ENCODE results near the gene DTD2.
"Not testable (repeated sequence)": the region's sequence is repeated elsewhere in the genome, so short reads cannot be mapped to it uniquely, and the experiment has no call there.

DTD2 gene

DNA sequence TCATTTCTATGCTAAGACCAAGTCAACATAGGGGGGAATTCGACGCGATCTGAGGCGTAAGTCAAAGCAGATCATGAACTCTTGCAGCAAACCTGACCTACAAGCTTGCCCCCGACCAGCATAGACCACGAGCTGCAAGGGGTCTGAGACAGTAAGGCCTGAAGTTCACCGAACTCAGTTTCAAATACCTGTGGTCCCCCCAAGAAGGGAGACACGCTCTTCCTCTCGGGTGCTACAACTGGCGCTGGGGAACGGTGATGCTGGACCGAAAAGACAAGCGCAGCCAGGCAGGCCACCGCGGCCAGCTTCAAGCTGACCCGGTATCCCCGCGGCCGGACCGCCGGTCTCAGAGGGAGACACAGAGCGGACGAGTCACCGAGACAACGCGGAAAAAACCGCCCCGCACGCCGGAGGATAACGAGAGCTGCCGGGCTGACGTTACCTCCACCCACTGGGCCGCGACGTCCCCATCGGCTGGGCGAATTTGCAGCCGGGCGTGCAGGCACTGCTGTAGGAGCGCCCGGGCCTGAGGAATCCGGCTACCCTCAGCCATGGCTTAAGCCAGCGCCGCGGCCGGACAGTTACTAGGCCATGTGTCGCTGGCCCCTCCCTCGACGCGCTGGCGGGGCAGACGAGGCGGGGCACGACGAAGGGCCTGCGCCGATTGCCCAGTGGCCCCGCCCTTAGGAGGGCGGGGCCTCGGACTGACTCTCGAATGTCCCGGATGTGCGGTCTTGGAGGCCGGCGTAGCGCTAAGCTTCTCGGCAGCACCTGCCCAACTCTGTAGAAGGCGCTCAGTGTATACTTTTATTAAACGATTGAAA, at the start of gene DTD2:
Gene DTD2 (minus strand): TSS at position 666 of the 824 bp plus-strand sequence. CDS start 113 bp downstream, at position 553.
- DNase-seq, result peak; percentile 95

DNA sequence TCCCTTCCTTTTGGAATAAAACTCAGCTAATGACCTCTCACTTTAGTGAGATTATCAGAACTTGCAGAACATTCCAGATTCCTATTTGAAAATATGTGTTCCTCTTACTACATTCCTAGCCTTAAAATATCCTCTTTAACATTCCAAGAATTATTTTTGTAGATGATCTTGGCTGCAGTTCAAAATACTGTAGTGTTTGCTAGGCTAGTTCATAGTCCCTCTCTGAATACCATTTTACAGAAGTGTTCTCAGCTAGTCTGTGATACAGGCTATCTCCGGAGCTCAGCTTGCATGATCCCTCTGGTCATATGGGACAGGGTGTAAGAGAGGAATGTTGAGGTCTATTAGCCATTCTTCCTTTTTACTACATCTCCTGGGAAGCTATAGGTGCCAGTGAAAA, 48.1 kb upstream of the DTD2 start:
- DNase-seq, result peak; percentile 72

DNA sequence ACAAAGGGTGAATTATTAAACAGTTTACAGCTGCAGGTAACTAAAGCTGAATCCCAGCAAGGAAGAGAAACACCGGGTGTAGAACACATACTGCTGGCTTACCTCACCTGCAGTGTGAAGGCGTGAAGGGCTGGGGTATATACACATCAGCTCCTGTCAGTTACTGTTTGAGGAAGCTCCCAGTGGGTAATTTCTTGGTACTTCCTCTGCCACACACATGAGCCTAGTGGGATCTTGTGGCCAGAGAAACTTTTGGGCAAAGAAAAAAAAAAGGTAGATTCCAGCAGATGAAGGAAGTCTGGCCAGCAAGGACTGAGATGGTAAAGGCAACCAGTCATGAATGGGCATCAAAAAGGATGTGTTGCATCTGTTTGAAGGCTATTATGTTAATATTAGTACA, 44.6 kb upstream of the DTD2 start:
- no peak for DNase-seq

DNA sequence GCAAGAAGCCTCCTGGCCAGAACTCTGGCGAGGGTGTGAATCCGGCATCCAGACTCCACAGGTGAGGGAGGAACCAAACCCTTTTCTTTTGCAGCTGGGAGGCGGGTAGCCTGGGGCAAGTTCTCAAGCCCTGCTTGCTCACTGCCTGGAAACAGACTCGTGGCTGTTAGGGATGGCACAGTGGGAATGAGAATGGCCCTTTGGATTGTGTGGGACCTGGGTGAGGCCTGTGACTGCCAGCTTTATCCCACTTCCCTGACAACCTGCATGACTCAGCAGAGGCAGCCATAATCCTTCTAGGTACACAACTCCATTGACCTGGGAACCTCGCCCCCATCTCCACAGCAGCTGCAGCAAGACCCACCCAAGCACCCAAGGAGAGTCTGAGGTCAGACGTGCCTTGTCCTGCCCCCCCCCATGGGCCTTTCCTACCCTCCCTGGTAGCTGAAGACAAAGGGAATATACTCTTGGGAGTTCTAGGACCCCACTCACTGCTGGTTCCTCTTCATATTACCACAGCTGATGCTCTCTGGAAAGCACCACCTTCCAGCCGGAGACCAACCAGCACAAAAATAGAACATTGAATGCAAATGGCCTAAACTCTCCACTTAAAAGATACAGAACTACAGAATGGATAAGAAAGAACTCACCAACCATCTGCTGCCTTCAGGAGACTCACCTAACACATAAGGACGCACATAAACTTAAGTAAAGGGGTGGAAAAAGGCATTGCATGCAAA, 35.6 kb upstream of the DTD2 start:
- no peak for DNase-seq

DNA sequence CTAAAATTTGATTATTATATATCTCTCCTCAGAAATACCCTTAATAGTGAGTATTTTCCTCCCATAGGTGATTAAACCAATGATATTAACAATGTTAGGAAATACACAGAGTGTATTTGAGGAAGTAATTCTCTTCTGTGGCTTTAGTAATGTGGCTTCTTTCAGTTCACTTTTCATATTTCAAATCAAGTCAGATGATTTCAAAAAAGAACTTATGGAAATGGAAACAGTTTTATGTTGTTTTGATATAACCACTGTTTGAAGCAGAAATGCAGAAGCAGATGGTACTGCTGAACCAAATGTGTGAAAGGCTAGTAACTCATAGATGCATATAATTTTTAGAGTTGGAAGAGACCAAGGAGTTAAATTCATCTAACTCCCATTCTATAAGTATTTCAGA, 32.4 kb upstream of the DTD2 start:
- no peak for DNase-seq

DNA sequence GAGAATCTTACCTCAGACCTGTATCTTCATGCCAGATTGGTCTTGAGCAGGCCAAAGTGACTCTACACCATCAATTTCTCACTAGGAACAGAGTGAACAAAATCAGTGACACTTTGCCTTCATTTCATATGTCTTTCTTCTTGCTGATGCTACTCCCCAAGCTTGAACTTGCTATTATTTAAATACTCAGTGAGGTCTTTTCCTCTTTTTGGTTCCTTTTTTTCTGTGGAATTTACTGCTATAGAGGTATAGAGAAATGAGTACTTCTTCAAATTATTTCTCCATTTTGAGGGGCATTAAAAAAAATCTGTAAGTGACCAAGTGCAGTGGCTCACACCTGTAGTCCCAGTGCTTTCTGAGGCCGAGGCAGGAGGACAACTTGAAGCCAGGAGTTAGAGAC, 30.6 kb upstream of the DTD2 start, which contains the start of gene GPR33:
Gene GPR33 (minus strand): TSS at position 154 of the 400 bp plus-strand sequence. CDS start 4,074 bp downstream, outside the sequence.
- no peak for DNase-seq

DNA sequence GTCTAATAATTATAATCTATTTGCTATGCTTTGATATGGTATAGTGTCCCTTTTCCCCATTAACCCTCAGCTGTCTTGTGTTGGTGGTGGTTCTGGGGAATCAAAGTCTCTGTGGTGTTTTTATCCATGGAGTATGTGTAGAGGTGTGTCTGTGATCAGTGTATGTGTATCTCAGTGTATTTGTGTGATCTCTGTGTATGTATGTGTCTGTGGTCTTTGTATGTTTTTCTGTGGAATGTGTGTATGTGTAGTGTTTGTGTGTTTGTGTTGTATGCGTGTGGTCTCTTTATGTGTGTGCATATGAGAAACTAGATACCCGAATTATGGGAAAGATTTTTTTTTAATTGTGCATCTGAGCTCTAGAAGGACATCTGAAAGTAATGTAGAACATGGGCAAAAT, 29.5 kb upstream of the DTD2 start:
- no peak for DNase-seq

DNA sequence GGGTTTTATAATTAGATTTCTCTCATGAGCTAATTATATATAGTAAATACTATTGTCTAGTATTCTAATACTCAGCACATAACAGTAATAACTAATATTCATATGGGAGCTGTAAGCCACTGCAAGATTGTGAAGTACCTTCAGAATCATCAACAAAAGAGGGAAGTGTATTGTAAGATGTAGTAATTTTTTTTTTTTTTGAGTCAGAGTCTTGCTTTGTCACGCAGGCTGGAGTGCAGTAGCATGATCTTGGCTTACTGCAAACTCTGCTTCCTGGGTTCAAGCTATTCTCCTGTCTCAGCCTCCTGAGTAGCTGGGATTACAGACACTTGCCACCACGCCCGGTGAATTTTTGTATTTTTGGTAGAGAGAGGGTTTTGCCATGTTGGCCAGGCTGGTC, 27.4 kb upstream of the DTD2 start:
- no peak for DNase-seq

DNA sequence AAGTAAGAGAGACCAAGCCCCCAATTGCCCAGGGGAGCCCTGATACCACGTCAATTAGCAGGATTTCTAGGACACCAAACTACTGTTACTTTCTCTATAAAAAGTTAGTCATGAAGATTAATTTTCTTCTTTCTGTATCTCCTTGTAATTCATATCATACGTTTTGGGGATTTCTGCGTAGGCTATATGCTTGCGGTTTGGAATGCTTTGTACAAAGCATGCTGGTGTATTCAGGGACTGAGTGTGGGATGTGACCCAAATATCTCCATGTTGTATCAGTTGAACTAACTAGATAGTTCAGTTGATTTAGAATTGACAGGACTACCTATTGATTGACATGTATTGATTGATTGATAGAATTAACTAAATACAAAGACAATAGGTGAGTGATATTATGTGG, 22.9 kb upstream of the DTD2 start:
- no peak for DNase-seq

DNA sequence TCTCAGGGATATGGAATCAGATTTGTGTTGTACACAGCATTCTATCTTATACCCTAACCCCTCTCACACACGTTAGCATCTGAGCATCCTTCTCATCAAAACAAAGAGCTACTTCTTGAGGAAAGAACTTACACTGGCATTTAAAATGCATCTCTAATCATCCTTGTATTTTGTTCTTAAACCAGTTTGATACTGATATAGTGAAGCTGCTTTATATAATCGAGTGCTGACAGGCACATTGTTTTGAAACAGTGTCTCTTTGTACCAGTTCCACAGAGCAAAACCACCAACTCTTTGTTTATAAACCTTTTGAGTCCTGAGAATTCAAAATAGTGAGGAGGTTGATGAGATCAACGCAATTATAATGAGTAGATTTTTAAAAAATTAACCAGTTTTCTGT, 21.7 kb upstream of the DTD2 start:
- DNase-seq, result no peak

DNA sequence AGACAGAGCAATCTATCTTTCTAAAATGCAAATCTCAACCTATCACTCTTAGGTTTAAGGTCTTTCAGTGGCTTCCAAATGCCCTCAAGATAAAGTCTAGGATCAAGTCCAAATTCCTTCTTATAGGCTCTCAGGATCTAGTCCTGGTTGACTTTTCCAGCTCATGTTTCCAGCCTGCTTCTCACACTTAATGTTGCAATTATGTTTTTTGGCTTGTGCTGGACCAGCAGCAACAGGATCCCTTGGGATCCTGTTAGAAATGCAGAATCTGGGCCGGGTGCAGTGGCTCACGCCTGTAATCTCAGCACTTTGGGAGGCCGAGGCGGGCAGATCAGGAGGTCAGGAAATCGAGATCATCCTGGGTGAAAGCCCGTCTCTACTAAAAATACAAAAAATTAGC, 19.9 kb upstream of the DTD2 start:
- no peak for DNase-seq

DNA sequence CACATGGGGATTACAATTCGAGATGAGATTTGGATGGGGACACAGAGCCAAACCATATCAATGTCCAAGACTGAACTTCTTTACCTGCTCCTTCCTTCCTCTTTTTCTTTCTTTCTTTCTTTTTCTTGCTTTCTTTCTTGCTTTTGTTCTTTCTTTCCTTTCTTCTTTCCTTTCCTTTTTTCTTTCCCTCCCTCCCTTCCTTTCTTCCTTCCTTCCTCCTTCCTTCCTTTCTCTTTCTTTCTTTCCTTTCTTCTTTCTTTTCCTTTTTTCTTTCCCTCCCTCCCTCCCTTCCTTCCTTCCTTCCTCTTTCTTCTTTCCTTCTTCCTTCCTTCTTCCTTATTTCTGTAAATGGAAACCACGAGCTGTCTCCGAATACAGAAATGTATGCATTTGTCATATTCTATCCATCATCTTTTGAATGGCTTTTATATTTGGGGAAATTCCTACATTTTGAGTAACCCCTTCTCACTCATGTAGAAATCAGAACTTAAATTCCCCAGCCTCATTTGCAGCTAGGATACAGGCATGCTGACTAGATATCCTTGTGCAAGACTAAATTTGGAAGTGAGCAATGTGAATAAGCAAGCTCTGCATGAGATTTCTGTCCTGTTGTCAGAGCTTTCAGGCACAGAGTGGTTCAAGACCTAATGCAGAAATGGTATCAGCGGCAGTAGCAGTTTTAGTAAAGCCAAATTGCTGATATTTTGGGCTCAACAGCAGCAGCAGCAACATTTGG, 19.0 kb upstream of the DTD2 start:
- no peak for DNase-seq

DNA sequence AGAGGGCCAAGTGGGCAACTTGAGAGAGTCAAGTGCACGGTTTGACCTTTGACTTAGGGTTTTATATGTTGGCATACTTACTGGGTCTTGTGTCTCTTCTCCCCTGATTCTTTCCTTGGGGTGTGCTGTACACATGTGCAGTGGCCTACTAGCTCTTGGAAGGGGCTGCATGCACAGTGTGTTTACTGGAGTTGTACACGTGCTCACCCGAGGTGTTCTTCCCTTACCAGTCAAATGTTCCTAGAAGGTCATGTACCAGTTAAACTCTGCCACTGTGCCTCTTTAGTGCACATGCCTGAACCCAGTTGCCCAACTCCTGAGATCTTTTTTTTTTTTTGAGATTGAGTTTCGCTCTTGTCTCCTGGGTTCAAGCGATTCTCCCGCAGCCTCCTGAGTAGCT, 9.2 kb upstream of the DTD2 start:
- no peak for DNase-seq

DNA sequence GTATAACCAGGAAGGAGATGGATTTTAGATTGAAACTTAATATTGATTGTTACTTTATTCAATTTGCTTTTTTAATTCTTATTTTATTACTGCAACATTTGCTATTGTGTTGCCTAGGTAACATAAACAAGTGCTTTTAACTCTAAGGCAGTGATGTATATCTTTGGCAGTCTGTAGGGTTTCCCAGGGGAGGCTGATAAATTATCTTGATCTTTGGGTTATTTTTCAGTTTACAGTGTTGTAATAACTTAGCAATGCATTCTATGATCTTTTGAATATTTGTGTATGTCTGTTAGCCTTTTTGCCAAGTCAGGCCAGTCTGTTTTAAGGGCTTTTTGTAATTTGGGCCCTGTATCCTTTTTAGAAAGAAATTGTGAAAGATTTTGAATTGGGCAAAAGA, 7.8 kb upstream of the DTD2 start:
- no peak for DNase-seq

DNA sequence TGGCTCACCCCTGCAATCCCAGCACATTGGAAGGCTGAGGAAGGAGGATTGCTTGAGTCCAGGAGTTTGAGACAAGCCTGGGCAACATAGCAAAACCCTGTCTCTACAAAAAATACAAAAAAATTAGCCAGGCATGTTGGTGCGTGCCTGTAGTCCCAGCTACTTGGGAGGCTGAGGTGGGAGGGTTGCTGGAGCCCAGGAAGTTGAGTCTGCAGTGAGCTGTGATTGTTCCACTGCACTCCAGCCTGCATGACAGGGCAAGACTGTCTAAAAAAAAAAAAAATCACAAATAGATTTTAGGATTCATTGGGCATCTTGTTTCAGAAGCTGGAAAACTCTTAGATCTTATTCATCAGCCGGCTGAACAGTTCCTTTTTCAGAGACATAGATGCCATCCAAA, 5.1 kb upstream of the DTD2 start:
- DNase-seq, result not testable (repeated sequence)

DNA sequence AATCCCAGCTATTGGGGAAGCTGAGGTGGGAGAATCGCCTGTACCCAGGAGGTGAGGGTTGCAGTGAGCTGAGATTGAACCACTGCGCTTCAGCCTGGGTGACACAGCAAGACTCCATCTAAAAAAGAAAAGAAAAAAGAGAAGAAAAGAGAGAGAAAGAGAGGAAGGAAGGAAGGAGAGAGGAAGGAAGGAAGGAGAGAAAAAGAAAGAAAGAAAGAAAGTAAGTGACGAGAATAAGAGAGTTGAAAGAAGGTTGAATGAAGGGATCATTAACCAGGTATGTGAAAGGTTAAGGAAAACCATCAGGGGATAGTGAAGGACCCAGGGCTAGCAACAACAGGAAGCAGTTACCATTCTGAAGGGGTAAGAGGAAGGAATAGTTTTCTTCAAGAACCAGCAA, 4.2 kb upstream of the DTD2 start:
- no peak for DNase-seq

DNA sequence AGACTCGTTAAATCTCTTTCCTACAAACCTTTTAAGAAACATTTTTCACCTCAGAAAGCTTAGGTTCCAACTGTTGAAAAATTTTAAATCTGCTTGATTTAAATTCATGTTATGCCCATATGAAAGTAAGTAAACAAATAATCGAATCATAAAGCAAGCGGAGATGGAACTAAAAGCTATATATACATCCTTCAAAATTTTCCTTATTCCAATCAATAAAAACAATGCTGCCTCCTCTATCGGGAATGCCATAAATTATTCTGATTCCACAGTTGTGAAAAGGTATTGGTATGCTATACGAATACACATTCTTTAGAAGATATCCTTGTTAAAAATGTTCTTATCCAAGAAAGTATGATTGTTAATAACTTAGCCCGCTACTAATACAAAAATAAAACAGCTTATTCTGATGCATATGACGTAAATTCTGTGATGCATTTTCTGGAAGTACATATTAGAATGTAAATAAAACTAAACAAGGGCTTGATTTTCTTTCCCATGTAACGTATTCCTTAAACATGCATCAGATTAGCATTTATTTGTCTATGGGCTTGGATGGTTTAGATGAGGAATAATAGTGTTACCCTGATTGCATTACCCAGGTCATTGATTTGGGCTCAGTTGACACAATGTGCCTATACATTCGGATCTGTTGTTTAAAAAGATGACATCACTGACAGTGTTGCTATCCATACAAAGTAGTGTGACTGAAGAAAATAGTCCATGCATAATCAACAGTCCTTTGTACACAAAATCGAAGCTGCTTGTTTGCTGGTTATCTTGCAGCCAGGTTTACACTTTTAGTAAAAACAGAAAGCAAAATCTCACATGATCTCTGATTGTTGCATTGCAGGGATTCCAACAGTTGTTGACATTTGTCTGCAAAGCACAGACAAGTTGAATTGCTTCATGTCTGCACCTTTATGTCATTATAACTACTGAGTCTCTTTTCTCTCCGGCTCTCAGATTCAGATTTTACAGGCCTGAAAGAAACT, 656 bp upstream of the DTD2 start:
- no peak for DNase-seq

DNA sequence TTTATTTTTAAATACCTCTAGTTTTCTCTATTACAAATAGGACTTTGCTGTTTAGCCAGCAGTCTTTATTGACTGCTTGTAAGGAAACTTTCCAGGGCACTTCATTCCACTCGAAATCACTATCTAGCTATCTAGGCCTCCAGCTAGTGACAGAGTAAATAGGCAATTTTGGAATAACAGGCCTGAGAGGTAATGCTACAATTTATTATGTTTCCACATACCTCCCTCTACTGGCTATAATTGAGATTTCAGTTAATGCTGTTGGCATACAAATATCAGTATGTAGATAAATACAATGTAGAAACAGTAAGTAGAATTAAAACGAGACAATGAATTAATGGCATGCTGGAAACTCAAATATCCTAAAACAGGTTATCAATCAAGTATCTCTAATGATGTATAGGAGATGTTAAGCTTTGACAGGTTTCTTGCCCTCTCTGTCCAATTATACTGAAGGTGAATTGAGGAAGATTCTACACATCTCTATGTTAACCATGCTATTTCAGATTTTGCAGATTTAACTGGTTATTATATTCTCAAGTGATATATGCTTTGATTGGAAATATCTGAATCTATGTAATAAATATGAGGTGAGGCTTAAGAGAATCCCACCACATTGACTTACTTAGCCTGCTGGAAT, 7.2 kb downstream of the DTD2 start:
- peak; percentile 46 for DNase-seq

DNA sequence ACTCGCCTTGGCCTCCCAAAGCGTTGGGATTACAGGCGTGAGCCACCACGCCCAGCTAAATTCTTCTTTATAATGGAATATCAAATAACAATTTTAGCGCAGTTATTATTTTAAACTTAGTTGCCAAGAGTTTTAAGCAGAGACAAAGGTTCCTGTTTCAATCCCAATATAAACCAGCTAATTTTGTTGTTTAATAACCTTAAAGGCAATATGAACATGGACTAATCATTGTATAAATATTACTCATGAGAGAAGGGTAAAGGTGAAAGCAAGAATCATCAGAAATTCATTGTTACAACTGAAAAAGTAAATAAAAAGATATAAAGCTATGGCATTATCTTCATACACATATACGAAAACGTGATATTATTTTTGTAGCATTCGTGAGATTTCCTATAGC, 8.2 kb downstream of the DTD2 start:
- DNase-seq, result no peak

DNA sequence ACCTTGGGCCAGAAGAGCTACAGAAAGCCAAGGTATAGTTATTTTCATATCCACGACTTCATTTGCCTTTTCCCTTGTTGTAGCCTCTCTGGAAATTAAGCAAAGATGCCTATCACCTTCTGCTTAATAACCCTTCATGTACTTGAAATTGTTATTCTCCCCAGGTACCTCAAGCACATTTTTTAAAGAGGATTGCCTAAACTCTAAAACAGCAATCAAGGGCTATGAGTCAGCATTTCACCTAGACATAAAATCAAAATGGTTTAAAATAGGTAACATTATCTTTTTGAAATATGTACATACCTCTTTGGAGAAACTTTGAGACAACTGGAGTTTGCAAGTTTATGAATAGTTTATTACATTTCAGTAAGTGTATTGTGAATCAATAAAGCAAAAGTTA, 11.6 kb downstream of the DTD2 start:
- no peak for DNase-seq

DNA sequence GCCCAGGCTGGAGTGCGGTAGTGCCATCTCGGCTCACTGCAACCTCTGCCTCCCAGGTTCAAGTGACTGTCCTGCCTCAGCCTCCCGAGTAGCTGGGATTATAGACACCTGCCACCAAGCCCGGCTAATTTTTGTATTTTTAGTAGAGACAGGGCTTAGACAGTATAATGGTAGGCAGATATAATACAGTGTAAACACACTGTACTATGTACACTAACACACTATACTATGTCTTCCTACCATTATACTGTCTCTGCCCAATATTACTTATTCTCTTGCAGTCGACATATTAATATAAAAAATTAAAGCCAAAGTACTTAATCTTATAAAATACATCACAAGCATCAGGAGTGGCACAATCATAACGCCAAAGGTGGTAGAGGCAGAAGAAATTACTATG, 15.0 kb downstream of the DTD2 start:
- no peak for DNase-seq
